Upper lobe of right lung (tissue), 1 donor: ENCODE data around the gene RARA. TPM values are rescaled to one million over a fixed set of nuclear protein-coding genes. Genes with fewer than 3 reads are reported as not detected.

Source experiments
- ATAC-seq: fragments of 200-7000 bp; cut with Tn5 transposase; one replicate; pipeline ENCODE4 v1.9.1; 2020; ENCODE audit warnings: mild to moderate bottlenecking, moderate library complexity
- DNase-seq: peaks from one replicate; pipeline ENCODE4 v3.0.0-alpha.2; 2020
- H3K27ac ChIP-seq: fragments of 200-600 bp; one replicate; pipeline ENCODE4 v1.8.0; 2022
- H3K27me3 ChIP-seq: fragments of 200-600 bp; one replicate; pipeline ENCODE4 v1.8.0; 2022; ENCODE audit warnings: mild to moderate bottlenecking
- H3K36me3 ChIP-seq: fragments of 200-600 bp; one replicate; pipeline ENCODE4 v1.8.0; 2022
- H3K4me1 ChIP-seq: fragments of 200-600 bp; one replicate; pipeline ENCODE4 v1.8.0; 2022
- H3K4me3 ChIP-seq: fragments of 200-600 bp; one replicate; pipeline ENCODE4 v1.8.0; 2022; ENCODE audit warnings: mild to moderate bottlenecking
- H3K9me3 ChIP-seq: fragments of 200-600 bp; one replicate; pipeline ENCODE4 v1.8.0; 2022
- intact Hi-C: fragments of 100-400 bp; cut with DNase I; formaldehyde crosslinking; loops from one replicate; pipeline ENCODE4 v1.11.0; 2022
- long read RNA-seq: library from polyadenylated mRNA; unstranded; transcript quantifications from one replicate; pipeline ENCODE4 v2.0.0, GENCODE V29; 2021
- total RNA-seq: library from RNA; stranded (reverse); fragmentation: NEBNext Ultra II Directional; extraction: Animal tissue kit (Norgen Biotek cat#: 25700); gene quantifications from one replicate; pipeline ENCODE4 v1.2.1, GENCODE V29; 2021
- TF ChIP-seq, protein P1 (sequence below): fragments of 200-600 bp; IDR thresholded peaks from one replicate; pipeline ENCODE4 v1.8.0; 2022; ENCODE audit warnings: antibody characterized with exemption
- donor health status: DM: no; HTN: yes; CAD: no; lungs with severe emphysema.

Gene RARA
- 69.7 TPM for total RNA-seq
- long read RNA-seq, transcript RARA-202 (8 exons, 2,285 nt): major isoform, 25 of 44 reads
- long read RNA-seq, partial matches to known transcripts: 8 of 44 reads
- long read RNA-seq, other reads (novel, unspliced or antisense): 7 of 44 reads

- TF ChIP-seq, protein P1, sequence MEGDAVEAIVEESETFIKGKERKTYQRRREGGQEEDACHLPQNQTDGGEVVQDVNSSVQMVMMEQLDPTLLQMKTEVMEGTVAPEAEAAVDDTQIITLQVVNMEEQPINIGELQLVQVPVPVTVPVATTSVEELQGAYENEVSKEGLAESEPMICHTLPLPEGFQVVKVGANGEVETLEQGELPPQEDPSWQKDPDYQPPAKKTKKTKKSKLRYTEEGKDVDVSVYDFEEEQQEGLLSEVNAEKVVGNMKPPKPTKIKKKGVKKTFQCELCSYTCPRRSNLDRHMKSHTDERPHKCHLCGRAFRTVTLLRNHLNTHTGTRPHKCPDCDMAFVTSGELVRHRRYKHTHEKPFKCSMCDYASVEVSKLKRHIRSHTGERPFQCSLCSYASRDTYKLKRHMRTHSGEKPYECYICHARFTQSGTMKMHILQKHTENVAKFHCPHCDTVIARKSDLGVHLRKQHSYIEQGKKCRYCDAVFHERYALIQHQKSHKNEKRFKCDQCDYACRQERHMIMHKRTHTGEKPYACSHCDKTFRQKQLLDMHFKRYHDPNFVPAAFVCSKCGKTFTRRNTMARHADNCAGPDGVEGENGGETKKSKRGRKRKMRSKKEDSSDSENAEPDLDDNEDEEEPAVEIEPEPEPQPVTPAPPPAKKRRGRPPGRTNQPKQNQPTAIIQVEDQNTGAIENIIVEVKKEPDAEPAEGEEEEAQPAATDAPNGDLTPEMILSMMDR: no peak
- ATAC-seq (peak; percentile 68), DNase-seq (peak; percentile 83)
- H3K4me1 ChIP-seq: peaks cover 87% of the 10 kb centered on the region
- no peaks in the 10 kb centered on the region for H3K36me3 ChIP-seq
- H3K27ac ChIP-seq: peak within 1 kb of the TSS; percentile 82
- H3K4me3 ChIP-seq: peak within 1 kb of the TSS; percentile 52
- intact Hi-C loops: no loop called here
- H3K27me3 ChIP-seq: no peaks in the 10 kb centered on the region
- H3K9me3 ChIP-seq: no peaks in the 10 kb centered on the region
These were observed at the start of gene RARA for GRCh38 chr17:40309031-40309948. Gene RARA, plus strand, starts transcription at chr17:40309180. Its CDS starts 22,039 bp downstream, at chr17:40331219.

DNA sequence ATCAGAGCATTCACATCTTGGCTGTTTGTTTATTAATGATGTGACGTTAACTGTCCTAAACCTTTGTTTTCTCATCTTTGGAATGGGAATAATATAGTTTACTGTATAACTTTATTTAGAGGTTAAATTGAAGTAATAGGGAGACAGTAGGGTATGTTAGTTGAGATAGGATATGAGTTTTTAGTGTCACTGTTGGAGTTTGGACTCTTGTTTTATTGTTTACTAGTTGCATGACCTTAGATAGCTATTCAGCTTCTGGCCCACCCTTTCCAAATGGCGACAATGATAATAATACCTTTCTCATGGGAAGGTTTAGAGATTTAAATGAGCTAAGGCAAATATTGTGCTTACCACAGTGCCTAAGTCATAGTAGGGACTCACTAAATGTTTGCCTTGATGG lies 49.5 kb upstream of the RARA start:
- ATAC-seq (no peak), DNase-seq (no peak)
- Histone ChIP-seq H3K4me3 (no peak overlapping the region), H3K36me3 (peaks cover 80% of the 10 kb centered on the region), H3K4me1 (no peaks in the 10 kb centered on the region), H3K9me3 (no peaks in the 10 kb centered on the region), H3K27ac (no peak overlapping the region), H3K27me3 (no peaks in the 10 kb centered on the region)
- TF ChIP-seq, protein P1: no peak
- intact Hi-C loops: no loop called here

DNA sequence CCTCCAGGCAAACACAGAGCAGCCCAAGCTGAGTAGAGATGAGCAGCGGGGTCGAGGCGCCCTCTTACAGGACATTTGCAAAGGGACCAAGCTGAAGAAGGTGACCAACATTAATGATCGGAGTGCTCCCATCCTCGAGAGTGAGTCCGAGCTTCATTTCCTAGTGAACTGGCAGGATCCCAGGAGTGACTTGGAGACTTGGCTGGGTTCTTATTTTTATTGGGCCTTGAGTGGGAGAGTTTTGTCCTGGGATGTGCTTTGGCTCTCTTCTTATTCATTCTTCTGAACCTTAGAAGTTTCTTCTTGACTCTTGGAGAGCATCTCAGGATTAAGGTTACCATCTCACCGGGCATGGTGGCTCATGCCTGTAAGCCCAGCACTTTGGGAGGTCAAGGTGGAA lies 48.5 kb upstream of the RARA start:
- H3K36me3 ChIP-seq: peaks cover 90% of the 10 kb centered on the region
- no peaks in the 10 kb centered on the region for H3K9me3 ChIP-seq
- no peak overlapping the region for H3K27ac ChIP-seq
- intact Hi-C loops: no loop called here
- TF ChIP-seq, protein P1: no peak
- no peaks in the 10 kb centered on the region for H3K27me3 ChIP-seq
- DNase-seq (no peak), ATAC-seq (no peak)
- H3K4me3 ChIP-seq: no peak overlapping the region
- no peaks in the 10 kb centered on the region for H3K4me1 ChIP-seq

DNA sequence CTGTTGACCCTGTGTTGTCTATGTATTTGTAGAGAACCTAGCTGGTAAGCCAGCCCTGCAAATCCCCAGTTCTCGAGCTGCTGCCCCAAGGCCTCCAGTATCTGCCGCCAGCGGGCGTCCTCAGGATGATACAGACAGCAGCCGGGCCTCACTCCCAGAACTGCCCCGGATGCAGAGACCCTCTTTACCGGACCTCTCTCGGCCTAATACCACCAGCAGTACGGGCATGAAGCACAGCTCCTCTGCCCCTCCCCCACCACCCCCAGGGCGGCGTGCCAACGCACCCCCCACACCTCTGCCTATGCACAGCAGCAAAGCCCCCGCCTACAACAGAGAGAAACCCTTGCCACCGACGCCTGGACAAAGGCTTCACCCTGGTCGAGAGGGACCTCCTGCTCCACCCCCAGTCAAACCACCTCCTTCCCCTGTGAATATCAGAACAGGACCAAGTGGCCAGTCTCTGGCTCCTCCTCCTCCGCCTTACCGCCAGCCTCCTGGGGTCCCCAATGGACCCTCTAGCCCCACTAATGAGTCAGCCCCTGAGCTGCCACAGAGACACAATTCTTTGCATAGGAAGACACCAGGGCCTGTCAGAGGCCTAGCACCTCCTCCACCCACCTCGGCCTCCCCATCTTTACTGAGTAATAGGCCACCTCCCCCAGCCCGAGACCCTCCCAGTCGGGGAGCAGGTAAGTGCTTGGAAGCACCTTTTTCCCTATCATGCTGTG lies 44.4 kb upstream of the RARA start:
- DNase-seq (no peak), ATAC-seq (peak; percentile 29)
- Histone ChIP-seq H3K27ac (no peak overlapping the region), H3K27me3 (no peaks in the 10 kb centered on the region), H3K36me3 (peaks cover 90% of the 10 kb centered on the region), H3K4me1 (no peaks in the 10 kb centered on the region), H3K9me3 (no peaks in the 10 kb centered on the region), H3K4me3 (no peak overlapping the region)
- intact Hi-C loops: no loop called here
- TF ChIP-seq, protein P1: no peak

- Histone ChIP-seq H3K27ac (no peak overlapping the region), H3K36me3 (peaks cover 86% of the 10 kb centered on the region), H3K4me1 (no peaks in the 10 kb centered on the region), H3K9me3 (no peaks in the 10 kb centered on the region), H3K4me3 (no peak overlapping the region), H3K27me3 (no peaks in the 10 kb centered on the region)
- intact Hi-C loops: no loop called here
- DNase-seq (no peak), ATAC-seq (no peak)
- TF ChIP-seq, protein P1: no peak
These were observed 43.6 kb upstream of the RARA start for GRCh38 chr17:40265337-40265736.
